Nephron (organoid): ENCODE results near the gene GALK2.

Source experiments
- H3K27ac Mint-ChIP-seq, 3 experiments: 2 replicates each; pipeline ENCODE4 v1.8.0; 2020; ENCODE audit warnings: mixed read lengths in 3 of 3, mild to moderate bottlenecking in 2 of 3, moderate library complexity in 1 of 3
- H3K27me3 Mint-ChIP-seq: 2 replicates; pipeline ENCODE4 v1.8.0; 2021; ENCODE audit warnings: low read depth, mild to moderate bottlenecking, moderate library complexity, mixed read lengths
- H3K36me3 Mint-ChIP-seq: 2 replicates; pipeline ENCODE4 v1.8.0; 2020; ENCODE audit warnings: low read depth, mixed read lengths
- H3K4me1 Mint-ChIP-seq: 2 replicates; pipeline ENCODE4 v1.8.0; 2020; ENCODE audit warnings: mixed read lengths
- H3K4me3 Mint-ChIP-seq, 3 experiments: 2 replicates each; pipeline ENCODE4 v1.8.0; 2020; ENCODE audit warnings: mild to moderate bottlenecking in 3 of 3, mixed read lengths in 3 of 3, moderate library complexity in 2 of 3
- H3K9me3 Mint-ChIP-seq: 2 replicates; pipeline ENCODE4 v1.8.0; 2020; ENCODE audit warnings: mixed read lengths
- CTCF ChIP-seq, 3 experiments: fragments of 200-600 bp; sonication (generic); IDR thresholded peaks; one replicate each; pipeline ENCODE4 v1.5.0; 2021; ENCODE audit warnings: antibody characterized with exemption in 3 of 3; ENCODE audit not compliant: unreplicated experiment in 3 of 3

Gene GALK2

DNA sequence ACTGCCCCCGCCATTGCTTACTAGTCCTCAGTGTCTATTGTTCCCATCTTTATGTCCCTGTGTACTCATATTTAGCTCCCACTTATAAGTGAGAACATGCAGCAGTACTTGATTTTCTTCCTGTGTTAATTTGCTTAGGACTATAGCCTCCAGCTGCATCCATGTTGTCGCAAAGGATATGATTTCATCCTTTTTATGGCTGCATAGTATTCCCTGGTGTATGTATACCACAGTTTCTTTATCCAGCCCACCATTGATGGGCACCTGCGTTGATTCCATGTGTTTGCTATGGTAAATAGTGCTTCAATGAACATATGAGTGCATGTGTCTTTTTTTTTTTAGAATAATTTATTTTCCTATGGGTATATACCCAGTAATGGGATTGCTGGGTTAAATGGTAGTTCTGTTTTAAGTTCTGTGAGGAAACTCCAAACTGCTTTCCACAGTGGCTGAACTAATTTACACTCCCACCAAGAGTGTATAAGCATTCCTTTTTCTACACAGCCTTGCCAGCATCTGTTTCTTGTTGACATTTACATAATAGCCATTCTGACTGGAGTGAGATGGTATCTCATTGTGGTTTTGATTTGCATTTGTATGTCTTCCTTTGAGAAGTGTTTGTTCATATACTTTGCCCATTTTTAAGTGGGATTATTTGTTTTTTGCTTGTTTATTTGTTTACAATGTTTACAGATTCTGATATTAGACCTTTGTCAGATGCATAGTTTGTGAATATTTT, 53.7 kb downstream of the GALK2 start:
- Mint-ChIP-seq H3K4me3 (no peak overlapping the region), H3K4me1 (no peaks in the 10 kb centered on the region), H3K9me3 (peaks cover 54% of the 10 kb centered on the region), H3K27ac (no peak overlapping the region), H3K27me3 (no peaks in the 10 kb centered on the region), H3K36me3 (peaks cover 84% of the 10 kb centered on the region)
- TF ChIP-seq CTCF (IDR thresholded peaks at IDR 0.05; ENCODE audit: unreplicated experiment in 3 of 3): no peak

DNA sequence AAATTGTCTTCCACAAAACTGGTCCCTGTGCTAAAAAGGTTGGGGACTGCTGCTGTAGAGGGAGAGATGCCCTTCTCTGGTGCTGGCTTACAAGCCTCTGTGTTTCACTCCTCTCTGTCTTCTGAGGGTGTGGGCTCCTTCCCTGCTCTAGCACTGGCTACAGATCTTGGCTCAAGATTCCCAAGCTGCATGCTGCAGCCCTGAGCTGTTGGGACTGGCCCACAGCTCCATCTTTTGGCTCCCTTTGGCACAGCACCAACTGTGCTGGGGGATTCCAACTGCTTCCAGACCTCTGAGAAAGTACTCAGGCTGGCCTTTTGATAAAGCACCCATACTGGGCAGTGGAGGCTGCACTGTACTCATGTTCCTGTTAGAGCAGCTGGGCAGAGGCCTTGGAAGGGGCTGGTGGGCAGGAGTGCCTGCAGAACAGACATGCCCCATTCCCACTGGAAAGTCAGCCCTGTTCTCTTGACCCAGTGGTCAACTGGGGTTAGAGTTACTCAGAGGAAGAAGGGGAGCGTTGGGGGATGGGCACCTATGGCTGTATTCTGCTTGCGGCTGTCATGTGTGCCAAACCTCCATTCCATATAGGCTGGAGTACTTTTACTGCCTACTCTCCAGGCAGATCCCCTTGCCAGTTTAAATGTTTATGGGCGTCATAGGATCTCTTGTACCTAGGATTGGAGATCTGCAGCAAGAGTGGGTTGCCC, 55.7 kb downstream of the GALK2 start:
- H3K9me3 Mint-ChIP-seq: peaks cover 57% of the 10 kb centered on the region

DNA sequence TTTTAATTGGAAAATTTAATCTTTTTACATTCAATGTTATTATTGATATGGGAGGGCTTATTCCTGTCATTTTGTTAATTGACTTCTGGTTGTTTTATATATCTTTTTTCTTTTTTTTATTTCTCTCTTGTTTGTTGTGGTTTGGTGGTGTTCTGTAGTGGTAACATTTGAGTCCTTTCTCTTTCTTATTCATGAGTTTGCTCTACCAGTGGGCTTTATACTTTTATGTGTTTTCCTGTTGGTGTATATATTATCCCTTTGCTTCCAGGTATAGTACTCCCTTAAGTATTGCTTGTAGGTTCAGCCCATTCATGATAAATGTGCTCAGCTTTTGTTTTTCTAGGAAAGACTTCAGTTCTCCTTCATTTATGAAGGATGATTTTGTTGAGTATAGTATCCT, 57.6 kb downstream of the GALK2 start:
- H3K9me3 Mint-ChIP-seq: peaks cover 51% of the 10 kb centered on the region
- no peaks in the 10 kb centered on the region for H3K27me3 Mint-ChIP-seq
- no peak overlapping the region for H3K4me3 Mint-ChIP-seq
- no peak overlapping the region for H3K27ac Mint-ChIP-seq
- no peaks in the 10 kb centered on the region for H3K4me1 Mint-ChIP-seq
- no peak for TF ChIP-seq CTCF (IDR thresholded peaks at IDR 0.05; ENCODE audit: unreplicated experiment in 3 of 3)
- peaks cover 80% of the 10 kb centered on the region for H3K36me3 Mint-ChIP-seq

More for the DNA sequence above, 55.7 kb downstream of the GALK2 start:
- peak in 1 of 3 experiments; percentile 34 for TF ChIP-seq CTCF (IDR thresholded peaks at IDR 0.05; ENCODE audit: unreplicated experiment in 3 of 3)
- Mint-ChIP-seq H3K4me1 (no peaks in the 10 kb centered on the region), H3K27ac (no peak overlapping the region), H3K4me3 (no peak overlapping the region), H3K27me3 (no peaks in the 10 kb centered on the region), H3K36me3 (peaks cover 83% of the 10 kb centered on the region)

- Mint-ChIP-seq H3K4me3 (no peak overlapping the region), H3K9me3 (peaks cover 42% of the 10 kb centered on the region), H3K36me3 (peaks cover 80% of the 10 kb centered on the region), H3K4me1 (no peaks in the 10 kb centered on the region), H3K27me3 (no peaks in the 10 kb centered on the region), H3K27ac (no peak overlapping the region)
- no peak for TF ChIP-seq CTCF (IDR thresholded peaks at IDR 0.05; ENCODE audit: unreplicated experiment in 3 of 3)
These were observed 59.9 kb downstream of the GALK2 start for GRCh38 chr15:49229922-49230321.

DNA sequence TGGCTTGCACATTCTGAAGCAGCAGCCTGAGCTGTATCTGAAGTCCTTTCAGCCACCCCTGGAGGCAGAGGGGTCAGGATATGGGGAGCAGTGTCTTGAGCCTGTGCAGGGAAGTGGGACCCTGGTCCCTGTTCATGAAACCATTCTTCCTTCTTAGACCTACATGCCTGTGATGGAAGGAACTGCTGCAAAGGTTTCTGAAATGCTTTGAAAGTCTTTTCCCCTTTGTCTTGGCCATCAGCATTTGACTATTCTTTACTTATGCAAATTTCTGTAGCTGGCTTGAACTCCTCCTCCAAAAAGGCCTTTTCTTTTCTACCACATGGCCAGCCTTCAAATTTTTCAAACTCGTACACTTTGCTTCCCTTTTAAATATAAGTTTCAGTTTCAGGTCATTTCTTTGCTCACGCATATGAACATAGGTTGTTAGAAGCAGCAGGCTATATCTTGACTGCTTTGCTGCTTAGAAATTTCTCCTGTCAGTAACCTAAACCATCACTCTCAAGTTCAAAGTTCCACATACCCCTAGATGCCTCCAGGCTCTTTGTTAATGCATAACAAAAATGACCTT, 62.3 kb downstream of the GALK2 start:
- Mint-ChIP-seq H3K4me1 (peaks cover 19% of the 10 kb centered on the region), H3K9me3 (peaks cover 26% of the 10 kb centered on the region), H3K36me3 (peaks cover 63% of the 10 kb centered on the region), H3K27ac (peak overlapping the region in 1 of 3 experiments; percentile 32), H3K27me3 (no peaks in the 10 kb centered on the region), H3K4me3 (no peak overlapping the region)
- TF ChIP-seq CTCF (IDR thresholded peaks at IDR 0.05; ENCODE audit: unreplicated experiment in 3 of 3): no peak
